Activated T-helper 1 cell treated with Interleukin-2 at 50 U/mL for 16 hours (primary cell): ENCODE measurements around the gene INSRR.

Source experiments
- DNase-seq: peaks from one replicate; pipeline ENCODE4 v3.0.0-alpha.2; 2020; ENCODE audit warnings: low read depth

INSRR gene

DNA sequence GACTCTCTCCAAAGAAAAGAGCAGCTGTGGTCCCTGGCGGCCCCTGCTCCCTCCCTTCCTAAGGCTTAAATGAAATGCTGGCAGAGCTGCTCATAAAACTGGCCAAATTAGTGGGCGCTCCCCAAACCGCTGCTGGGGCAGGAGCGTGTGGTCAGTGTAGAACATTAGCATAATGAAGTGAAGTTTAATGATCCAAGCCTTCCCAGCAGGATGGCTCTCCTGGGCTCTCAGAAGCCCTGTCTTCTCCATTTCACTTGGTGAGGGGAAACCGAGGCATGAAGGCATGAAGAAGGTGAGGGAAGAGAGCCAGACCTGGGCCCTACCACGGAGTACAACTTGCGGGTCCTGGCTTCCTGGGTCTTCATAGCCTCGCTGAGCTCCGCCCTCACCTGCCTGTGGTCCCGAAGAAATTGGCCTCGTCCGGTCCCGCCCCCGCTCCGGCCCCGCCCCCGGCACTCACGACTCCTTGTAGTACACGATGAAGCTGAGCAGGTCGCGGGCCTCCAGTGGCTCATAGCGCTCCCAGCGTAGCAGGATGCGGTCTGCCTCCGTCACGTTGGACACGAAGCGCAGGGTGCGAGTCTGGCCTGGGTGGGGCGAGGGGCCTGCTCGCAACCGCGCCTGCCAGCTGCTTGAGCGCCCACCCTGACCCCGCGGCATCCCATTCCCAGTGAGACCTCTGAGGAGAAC, 10.3 kb downstream of the INSRR start:
- DNase-seq = peak; percentile 67

DNA sequence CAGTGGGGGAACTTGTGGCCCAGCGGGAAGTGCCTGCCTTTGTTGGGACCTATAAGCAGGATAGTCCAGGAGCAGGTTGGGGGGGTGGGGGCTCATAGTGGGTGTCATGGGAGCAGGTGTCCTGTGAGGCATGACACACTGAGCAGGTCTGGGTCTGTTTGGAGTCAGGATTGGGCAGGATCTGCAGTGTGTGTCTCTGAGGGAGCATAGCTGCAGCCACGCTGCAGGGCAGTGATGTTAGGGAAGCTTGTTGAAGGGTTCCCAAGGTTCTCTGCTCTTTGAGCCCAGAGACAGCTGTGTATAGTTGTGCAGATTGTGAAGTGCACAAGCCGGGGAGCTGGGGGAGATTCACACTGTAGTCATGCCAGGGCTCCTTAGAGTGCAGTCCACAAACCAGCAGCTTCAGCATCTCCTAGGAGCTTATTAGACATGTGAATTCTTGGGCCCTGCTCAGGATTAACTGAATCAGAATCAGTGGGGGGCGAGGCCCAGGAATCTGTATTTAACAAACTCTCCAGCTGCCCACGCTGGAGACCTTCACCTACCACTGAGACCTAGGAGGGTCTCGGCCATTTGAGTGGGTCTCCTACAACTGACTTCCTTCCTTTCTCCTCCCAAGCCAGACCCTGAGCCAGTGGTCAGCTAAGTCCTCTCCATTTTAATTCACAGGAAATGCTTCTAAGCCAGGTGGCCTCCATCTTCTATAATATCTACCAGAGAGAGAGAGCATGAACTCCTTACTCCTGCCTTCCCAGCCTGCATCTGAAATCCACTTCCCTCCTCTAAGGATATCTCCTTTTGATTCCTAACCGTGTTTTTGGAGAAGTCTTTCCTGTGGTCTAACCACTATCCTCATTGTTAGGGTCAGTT, 11.1 kb downstream of the INSRR start:
- no peak for DNase-seq

DNA sequence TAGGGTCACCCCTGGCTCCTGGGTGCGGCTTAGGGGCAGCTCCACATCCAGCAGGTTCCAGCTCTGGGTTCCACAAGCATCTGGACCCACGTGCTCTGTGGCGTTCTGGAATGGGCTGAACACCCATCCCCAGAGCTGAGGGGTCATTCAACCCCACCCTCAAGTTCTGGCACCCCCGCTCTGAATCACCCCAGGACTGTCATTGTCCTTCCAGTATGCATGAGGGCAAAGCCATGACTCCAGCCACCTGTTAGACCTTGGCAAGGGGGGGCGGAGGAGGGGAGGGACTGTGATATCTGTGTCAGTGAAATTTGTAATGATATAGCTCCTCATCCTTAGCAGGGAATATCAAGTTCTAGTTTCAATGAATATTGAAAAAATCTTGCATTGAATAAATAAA, 12.3 kb downstream of the INSRR start:
- DNase-seq = no peak

DNA sequence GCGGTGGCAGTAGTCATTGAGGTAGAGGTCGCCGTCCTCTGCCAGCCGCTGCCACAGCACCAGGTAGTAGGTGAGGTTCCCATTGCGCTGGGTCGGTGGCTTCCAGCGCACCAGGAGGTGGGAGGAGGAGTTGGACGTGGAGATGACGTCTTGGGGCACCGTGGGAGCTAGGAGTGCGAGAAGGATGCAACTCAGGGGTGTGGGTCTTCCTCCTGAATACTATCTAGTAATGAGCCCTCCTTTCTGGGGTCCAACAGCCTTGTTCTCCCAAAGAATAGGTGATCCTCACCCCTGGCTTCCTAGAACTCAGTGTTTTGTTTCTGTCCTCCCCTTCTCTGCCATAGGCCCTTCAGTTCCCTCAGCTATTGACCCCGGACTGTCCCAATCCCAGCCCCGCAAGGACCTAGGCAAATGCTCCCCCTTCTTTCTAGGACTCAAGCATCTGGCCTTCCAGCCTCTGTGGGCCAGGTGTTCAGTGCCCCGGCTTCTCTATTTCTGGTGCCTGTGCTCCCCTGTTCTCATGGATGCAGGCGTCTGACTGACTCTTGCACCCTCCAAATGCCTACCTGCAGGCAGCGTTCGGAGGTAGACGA, 12.9 kb downstream of the INSRR start:
- no peak for DNase-seq

DNA sequence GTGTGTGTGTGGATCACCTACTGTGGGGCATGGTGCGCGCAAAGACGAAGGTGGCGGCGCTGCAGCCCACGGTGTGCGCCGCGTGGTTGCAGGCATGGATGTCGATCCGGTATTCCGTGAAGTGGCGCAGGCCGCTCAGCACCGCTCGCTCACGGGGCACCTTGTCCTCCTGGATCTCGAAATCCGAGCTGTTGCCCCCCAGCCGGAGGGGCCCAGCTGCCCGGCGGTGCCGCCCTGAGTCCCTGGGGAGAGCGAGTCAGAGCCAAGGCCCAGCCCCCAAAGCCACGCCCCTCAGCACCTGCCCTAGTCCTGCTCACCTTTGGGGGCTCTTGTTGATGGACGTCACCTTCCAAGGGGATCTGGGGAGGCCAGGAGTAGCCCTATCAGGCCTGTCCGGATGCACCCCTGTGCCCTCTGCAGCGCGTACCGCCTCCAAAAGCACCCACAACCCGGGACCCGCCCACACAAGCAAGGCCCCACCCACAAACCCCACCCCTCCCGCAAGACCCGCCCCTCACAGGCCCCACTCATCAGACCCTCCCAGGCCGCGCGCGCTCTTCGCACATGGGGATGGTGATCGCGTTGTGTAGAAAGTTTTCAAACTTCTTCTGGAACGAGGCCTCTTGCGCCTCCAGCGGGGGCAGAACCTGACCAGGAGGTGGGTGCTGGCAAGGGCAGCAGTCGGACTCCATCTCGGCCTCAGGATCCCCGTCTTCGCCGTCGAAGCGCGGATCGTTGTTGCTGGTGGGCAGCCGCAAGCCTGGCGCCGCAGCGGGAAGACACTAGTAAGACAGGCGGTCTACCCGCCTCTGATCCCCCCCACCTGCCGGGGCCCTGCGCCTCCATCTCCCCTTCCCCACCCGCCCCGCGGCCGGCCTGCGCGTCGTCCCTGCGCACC, 13.6 kb downstream of the INSRR start:
- DNase-seq = no peak

DNA sequence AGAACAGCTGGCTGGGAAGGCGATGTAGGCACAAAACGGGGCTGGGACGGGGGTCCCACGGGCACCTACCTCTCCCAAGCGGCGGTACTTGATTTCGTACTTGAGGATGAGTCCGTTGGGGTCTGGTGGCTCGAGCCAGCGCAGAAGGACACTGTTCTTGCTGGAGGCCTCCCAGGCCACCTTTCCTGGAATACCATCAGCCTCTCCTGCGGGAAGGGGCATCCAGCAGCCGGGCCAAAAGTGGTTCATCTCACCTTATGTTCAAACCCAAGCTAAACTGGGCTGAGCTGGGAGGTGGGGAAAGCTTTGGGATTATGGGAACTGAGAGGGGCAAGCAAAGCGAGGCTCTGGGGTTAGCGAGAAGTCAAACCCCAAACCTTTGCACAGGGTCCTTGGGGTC, 14.3 kb downstream of the INSRR start:
- DNase-seq = no peak

DNA sequence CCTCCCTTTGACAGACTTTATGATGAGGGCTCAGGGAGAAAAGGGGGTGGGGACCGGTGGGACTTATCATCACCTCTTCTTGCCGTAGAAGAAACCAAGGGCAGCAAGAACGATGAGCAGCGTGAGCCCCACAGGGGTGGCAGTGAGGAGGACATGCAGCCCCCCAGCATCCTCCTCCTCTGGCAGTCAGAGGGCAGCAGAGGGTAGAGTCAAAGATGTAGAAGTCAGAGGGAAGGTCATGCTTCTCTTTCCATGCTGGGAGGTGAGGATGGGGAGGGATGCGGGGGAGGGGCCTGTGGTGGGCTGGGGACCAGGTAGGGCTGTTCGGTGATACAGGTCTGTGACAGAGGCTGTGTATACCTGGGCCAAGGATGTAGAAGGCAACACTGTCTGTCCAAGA, 14.8 kb downstream of the INSRR start:
- no peak for DNase-seq

DNA sequence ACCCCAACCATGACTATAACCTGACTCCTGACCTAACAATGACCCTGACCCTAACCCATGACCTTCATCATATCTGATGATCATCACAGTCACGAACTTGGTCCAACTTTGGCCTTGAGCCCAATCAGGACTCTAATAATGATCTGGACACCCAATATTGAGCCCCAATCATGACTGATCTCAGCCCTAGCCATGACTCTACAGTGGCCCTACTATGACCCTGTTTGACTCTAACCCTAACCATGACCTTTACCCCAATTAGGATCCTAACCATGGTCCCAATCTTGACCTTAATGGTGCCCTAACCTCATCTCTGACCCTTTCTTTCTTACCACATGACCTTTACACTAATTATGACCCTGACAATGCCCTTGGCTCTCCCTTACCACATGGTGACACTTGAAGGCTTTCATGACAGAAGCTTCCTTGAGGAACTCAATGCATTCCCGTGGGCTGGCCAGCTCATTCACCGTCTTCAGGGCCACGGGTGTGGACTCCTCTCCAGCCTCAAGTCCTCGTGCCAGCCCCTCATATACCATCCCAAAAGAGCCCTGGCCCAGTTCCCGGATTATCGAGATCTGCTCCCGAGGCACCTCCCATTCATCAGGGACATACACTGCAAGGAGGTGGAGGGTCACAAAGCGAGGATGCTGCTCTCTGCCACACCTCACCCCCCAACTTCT, 16.2 kb downstream of the INSRR start:
- DNase-seq = no peak

DNA sequence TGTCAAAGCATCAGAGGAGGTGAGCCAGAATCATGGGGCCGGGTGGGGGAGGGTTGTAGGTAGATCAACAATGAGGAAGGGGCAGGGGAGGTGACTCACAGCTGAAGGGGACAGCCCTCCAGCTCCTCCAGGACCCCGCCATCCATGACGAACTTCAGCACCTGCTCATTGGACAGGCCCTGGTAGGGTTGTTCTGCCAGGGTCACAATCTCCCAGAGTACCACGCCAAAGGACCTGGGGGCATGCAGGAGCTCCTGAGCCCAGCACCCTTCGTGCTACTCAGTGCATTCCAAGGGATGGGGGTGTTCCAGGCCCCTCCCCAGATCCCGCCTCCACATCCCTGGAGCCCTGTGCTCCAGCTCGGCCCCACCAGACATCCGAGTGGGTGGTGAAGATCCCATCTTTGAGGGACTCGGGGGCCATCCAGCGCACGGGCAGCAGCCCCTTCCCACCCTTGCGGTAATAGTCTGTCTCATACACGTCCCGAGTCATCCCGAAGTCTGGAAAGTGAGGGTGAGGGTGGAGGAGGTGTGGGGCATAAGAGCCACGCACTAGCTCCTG, 17.5 kb downstream of the INSRR start:
- DNase-seq = no peak

DNA sequence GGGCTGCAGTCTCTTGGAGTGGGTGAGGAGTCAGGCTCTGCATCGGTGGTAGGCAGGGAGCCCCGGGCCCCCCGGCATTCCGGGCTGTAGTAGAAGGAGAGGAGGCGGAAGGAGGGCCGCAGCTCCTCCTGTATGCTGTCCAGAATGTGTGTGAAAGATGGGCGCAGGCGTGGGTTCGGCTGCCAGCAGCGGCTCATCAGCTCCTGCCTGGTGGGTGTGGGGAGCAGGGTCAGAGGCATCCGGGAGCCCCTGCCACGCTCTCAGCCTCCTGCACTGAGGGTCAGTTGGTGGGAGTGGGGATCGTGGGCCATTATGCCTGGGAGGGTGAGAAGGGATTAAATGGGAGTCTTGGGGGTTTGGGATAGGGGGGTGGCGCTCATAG, 18.0 kb downstream of the INSRR start:
- no peak for DNase-seq

DNA sequence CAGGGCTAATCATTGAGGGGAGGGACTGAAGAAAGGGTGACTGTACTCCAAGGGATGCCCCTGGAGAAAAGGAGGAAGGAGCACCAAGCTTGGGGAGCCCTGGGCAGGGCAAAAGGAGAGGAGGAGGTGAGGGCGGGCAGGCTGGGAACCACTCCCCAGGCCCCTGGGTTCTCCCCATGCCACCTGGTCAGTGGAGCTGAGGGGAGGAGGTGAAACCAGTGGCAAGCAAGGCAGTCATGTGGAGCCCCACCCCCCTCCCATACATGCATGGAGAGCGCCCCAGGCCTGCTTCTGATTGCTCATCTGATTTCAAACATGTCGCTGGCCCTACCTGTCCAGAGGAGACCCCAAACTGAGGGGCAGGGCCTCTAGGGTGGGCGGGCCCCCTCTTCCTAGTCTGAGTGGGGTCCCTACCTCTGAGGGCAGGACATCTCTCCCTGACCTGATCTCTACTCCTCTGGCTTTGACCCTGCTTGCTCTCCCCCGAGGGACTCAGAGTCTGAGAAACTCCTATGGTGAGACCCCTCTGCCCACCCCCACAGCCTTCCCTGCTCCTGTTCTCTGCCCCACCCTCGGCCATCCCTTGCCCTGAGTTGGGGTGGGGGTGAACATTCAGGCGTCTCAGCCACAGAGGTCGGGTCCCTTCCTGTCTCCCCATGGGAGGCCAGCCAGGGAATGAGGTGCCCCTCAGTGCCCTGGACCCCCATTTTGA, 18.6 kb downstream of the INSRR start:
- no peak for DNase-seq

DNA sequence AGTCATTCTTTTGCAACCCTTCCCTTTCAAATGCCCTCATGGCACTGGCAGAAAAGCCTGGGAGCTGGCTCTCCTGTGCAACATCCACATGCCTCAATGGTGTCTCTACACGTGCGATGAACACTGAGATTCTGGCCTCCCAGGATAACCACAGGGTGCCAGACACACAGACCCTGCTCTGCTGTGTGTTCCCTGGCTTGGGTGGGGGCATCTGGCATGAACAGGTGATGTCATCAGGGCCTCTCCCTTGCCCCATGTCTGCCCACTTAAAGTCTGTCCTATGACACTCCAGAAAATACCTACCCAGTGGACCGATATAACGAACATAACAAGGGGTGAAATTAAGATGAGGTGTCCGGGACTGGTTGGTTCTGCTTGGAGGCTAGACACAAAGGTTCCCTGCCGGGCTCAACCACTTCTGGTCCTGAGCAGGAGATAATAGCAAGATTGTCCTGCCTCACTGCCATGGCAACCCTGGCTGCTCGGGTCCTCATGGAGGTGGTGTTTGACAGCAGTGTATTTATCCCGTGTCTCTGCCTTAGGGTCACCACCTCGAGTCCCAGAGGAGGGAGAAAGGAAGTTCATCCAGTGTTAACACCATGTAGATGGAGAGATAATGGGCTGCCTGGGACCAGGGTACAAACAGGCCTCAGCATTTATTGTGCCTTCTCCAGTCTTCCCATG, 19.3 kb downstream of the INSRR start:
- no peak for DNase-seq

DNA sequence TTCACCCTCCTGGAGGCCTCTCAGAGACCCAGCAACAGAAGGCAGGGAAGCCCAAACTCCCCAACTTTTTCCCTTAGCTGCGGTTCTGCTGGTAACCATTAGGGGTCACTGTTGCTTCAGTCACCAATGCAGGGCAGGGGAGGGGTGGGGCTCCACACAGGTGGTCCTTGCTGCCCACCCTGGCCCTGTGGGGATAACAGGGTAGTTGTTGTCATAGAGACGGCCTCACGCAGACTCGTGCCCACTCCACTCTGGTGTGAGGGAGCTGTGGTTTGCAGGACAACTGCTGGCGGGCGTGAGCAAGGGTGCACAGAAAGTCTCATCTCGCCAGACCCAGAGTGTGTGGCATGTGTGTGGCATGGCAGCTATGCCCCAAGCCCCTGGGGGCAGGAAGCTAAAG, 19.9 kb downstream of the INSRR start:
- DNase-seq = no peak

DNA sequence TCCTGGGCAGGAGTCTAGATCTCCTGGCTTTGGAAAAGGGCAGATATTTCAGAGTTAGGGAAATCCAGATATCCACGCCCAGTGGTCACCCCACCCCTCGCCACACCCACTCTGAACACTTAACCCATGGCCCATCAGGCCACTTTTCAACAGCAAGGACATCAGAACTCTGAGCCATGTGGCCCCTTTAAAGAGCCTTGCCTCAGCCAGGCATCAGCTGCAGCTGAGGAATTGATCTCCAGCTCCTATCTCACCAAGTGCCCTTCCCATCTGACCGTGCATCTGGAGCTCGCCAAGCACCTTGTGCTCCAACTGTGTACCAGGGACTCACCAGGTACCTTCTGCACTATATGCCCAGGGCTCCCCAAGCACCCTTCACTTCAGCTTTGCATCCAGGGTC, 22.0 kb downstream of the INSRR start:
- DNase-seq = no peak

DNA sequence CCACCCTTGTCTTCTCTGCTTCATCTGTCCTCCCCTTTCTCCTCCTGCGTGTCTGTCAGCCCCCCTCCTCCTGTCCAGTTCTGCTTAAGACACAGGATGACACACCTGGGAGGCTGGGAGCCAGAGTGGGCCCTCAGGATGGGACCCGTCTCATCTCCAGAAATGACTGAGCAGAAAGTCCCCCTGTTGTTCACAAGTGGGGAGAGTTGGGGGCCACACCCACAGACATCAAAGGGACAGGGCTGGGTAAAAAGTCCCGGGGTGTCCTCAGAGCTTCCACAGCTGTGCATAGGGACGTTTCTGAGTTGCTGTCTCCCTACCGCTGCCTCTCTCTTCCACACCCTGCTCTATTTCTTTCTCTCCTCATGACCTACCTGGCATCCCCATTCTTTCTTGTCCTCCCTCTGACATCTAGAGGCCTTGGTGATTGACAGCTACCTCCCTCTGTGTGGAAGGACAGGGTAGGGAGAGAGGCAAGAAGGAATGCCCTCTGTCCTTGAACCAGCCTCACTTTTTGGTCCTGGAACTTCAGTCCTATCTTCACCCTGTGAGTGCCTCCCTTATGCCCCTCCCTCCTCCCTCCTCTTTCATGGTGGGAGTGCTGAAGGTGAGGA, 22.8 kb downstream of the INSRR start:
- DNase-seq = no peak

DNA sequence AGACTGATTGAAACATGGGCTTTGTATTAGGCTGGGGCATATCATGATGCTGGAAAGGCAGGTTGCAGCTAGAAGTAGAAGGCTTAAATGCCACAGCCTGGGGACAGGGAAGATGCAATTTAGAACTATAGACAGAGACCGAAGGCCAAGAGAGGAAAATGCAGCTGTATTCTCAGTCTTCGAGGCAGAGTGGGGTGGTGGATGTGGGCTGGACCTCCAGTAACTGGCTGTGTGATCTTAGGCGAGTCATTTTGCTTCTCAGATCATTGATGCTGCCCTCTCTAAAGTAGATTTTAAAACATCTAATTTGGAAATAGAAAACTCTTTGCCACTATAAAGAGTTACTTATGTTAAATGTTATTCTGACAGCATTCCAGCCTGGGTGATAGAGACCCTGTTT, 24.6 kb downstream of the INSRR start:
- no peak for DNase-seq

DNA sequence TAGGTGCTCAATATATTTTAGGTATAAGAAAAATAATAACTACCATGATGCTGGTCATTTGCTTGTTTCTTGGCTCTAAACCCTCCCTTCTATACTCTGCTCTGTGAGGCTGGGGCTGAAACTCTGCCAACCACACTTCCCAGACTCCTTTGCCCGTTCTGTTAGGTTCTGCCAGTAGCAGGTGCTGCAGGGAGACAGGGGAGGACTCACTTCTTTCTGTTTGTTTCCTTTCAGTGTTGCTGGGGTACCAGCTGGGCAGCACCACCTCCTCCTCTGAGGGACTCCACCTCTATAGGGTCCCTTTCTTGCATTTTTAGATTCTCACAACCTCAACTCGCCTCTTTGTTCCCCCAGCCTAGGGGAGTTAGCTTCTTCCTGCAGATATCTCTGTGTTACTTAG, 25.3 kb downstream of the INSRR start:
- no peak for DNase-seq

DNA sequence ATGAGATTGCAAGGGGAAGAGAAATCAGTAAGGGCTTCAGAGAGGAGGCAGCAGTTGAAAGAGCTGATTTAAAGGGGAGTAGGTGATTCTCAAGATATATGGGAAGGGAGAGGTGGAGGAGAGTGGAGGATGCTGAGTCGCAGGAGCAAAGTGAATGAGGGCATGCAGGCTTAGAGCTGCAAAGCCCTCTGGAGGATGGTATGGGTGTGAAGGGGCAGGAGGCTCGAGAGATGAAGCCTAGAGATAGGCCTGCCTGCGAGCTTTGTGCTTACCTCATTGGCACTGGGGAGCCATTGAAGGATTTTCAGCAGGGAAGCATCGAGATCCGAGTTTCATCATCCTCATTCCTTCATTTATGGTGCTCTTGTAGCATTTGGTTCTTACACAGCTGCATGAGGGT, 26.5 kb downstream of the INSRR start:
- no peak for DNase-seq

DNA sequence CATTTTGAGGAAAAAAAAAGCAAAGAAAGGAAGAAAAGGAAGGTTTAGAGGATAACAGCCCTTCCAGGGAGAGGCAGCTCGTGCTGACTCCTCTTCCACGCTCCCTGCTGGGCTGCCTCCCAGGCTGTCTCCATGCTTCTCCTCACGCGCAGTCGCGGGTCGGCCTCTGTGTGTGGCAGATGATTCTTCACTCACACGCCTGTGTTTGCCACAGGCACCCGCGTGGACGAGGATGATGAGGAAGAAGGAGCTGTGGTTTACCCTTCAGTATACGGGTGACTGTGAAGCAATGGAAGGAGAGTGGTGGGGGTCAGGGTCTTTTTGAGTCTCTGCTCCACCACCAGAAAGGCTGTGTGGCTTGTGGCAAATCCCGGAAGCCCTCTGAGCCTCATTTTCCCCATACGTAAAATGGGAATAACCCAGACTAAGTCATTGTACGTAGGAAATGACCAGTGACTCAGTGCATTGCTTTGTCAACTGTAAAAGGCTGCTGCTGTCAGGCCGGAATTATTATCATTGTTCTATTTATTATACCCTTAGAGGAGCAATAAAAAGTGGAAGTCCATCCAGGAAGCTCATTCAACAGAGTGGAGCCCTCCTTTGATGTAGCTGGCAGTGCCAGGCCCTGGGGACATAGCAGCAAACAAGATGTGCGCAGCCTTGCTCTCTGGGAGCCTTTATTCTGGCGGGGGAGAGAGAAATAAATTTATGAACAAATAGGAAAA, 30.4 kb downstream of the INSRR start:
- no peak for DNase-seq
